Measurements from ENCODE around the gene DCHS1. TPM values are rescaled to one million over a fixed set of nuclear protein-coding genes. Genes with fewer than 3 reads are reported as not detected.

DCHS1 gene
- total RNA-seq, 4 donors from 2014 or later = 22.2 to 59.8 (median 37.8) TPM

DNA sequence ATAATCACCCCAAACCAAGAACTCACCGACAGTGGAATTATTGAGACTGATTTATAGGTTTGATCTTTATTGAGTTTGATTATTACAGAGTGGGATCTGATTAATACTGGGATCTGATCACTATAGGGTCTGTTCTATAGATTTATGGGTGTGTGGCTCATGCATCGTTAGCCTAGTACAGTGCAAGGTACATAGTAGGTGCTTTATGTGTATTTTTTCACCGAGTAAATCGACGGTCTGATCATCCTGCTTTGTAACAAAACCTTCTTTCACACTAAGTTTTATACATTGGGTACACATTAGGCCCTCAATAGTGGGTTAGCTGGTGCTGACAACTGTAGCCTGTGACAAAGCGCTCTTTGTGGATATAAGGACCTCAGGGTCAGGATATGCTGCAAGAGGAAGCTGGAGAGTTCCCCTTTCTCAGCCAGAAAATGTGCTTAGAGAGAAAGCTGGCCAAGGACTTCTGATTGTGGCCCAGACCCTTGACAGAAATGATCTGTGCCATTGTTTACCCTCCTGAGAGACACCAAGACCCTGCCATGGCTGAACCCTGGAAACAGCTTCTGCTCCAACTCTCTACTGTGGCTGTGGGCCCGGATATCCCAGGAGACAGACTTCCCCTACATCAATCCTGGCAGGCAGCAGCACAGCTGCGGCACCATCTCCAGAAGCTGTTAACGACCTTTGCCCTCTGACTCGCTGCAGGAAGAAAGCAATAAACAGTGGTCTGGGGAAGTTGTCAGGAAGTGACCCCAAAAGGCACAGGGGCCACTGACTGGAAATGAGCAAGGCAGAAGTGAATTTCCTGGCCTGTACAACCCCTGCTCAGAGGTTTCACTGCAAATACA is 20.3 kb downstream of the DCHS1 start:
- H3K4me1 ChIP-seq = peaks cover 7 to 72% (median 41%) of the 10 kb centered on the region in 3 donors
- H3K27ac ChIP-seq = peak overlapping the region; percentile 23 to 78 (median 71)
- peak; percentile 59 for ATAC-seq
- TF ChIP-seq, protein P1, sequence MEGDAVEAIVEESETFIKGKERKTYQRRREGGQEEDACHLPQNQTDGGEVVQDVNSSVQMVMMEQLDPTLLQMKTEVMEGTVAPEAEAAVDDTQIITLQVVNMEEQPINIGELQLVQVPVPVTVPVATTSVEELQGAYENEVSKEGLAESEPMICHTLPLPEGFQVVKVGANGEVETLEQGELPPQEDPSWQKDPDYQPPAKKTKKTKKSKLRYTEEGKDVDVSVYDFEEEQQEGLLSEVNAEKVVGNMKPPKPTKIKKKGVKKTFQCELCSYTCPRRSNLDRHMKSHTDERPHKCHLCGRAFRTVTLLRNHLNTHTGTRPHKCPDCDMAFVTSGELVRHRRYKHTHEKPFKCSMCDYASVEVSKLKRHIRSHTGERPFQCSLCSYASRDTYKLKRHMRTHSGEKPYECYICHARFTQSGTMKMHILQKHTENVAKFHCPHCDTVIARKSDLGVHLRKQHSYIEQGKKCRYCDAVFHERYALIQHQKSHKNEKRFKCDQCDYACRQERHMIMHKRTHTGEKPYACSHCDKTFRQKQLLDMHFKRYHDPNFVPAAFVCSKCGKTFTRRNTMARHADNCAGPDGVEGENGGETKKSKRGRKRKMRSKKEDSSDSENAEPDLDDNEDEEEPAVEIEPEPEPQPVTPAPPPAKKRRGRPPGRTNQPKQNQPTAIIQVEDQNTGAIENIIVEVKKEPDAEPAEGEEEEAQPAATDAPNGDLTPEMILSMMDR (IDR thresholded peaks at IDR 0.05) = no peak
- no peak for TF ChIP-seq POLR2A (IDR thresholded peaks at IDR 0.05)
- no peak for TF ChIP-seq EP300 (IDR thresholded peaks at IDR 0.05)
- TF ChIP-seq POLR2AphosphoS5 (IDR thresholded peaks at IDR 0.05) = peak; percentile 68
- H3K4me3 ChIP-seq = no peak overlapping the region
- H3K27me3 ChIP-seq = no peaks in the 10 kb centered on the region
- peaks cover 0 to 46% of the 10 kb centered on the region in 2 donors for H3K36me3 ChIP-seq
- 46 to 52% methylated on average over 5 to 6 of the region's 10 CpGs for WGBS, 2 donors (ENCODE audit: low coverage in 1 of 2)
- H3K9me3 ChIP-seq = no peaks in the 10 kb centered on the region

DNA sequence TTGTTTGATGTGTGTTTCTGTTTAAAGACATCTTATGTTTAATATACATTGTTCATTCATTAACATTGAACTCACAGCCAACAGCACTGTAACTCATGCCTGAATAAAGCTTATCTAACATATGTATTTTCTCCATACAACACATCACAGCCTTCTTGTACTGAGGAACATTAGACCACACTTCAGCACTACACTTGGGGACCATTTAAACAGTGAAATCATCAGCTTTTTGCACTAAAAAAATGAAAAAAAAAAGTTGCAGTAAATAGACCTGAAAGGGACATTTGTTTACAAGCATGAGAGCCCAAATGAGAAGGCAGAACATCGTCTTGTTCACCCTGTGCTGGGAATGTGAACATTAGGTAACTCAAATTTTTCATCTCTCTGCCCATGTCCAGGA is 21.1 kb downstream of the DCHS1 start:
- no peaks in the 10 kb centered on the region for H3K9me3 ChIP-seq
- no peak for TF ChIP-seq EP300 (IDR thresholded peaks at IDR 0.05)
- TF ChIP-seq POLR2A (IDR thresholded peaks at IDR 0.05) = no peak
- TF ChIP-seq POLR2AphosphoS5 (IDR thresholded peaks at IDR 0.05) = no peak
- TF ChIP-seq, protein P1 (IDR thresholded peaks at IDR 0.05) = no peak
- WGBS, 2 donors (ENCODE audit: low coverage in 1 of 2) = 78 to 83% methylated on average over 1 of the region's 1 CpG
- H3K4me3 ChIP-seq = no peak overlapping the region
- peak overlapping the region in 3 of 4 donors; percentile 68 to 78 (median 74) for H3K27ac ChIP-seq
- H3K36me3 ChIP-seq = peaks cover 0 to 46% of the 10 kb centered on the region in 2 donors
- ATAC-seq = no peak
- no peaks in the 10 kb centered on the region for H3K27me3 ChIP-seq
- H3K4me1 ChIP-seq = peaks cover 7 to 66% (median 41%) of the 10 kb centered on the region in 3 donors

DNA sequence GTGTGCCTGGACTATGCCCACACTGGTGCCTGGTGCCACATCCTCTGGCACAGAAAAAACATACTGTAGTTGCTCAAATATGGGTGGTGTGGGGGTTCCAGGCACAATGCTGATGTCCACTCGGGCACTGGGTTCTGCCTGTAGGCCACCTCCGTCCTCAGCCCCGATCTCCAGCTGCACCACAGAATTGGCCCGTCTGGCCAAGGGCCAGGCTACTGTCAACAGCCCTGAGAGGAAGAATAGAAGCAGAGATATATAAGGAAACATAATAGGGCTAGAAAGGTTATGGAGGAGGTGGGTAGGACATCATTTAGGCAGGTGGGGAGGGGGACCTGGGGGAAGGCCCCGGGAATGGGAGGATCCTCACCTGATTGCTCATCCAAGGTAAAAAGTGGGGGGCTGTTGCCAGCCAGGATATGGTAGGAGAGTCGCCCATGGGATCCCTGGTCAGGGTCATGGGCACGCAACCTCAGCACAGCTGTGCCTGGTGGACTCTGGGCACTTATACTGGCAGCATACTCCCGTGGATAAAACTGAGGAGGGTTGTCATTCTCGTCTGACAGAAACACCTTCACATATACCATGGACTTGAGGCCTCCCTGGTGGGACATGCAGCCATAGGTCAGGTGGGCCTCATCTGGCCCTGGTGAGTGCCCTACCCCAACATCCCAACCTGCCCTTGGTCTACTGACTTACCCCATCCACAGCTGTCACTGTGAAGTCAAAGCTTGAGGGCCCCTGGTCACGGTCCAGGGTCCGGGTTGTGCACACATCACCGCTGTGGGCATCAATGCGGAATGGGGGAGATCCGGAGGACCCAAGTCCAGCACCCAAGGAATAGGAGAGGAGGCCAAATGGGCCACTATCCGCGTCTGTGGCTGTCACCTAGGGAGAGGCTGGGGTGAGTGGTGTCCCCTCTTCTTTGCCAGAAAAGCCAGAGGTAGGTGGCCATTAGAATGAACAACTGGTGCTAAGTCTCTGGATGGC is 21.9 kb downstream of the DCHS1 start:
- H3K4me1 ChIP-seq = peaks cover 6 to 58% (median 35%) of the 10 kb centered on the region in 3 donors
- peaks cover 0 to 53% of the 10 kb centered on the region in 2 donors for H3K36me3 ChIP-seq
- H3K4me3 ChIP-seq = no peak overlapping the region
- no peak for TF ChIP-seq EP300 (IDR thresholded peaks at IDR 0.05)
- no peak for TF ChIP-seq POLR2A (IDR thresholded peaks at IDR 0.05)
- no peak for TF ChIP-seq POLR2AphosphoS5 (IDR thresholded peaks at IDR 0.05)
- TF ChIP-seq, protein P1 (IDR thresholded peaks at IDR 0.05) = no peak
- H3K27me3 ChIP-seq = no peaks in the 10 kb centered on the region
- WGBS, 2 donors (ENCODE audit: low coverage in 1 of 2) = 64 to 80% methylated on average over 2 to 8 of the region's 16 CpGs
- H3K27ac ChIP-seq = peak overlapping the region in 1 of 4 donors; percentile 68
- no peak for ATAC-seq
- no peaks in the 10 kb centered on the region for H3K9me3 ChIP-seq

DNA sequence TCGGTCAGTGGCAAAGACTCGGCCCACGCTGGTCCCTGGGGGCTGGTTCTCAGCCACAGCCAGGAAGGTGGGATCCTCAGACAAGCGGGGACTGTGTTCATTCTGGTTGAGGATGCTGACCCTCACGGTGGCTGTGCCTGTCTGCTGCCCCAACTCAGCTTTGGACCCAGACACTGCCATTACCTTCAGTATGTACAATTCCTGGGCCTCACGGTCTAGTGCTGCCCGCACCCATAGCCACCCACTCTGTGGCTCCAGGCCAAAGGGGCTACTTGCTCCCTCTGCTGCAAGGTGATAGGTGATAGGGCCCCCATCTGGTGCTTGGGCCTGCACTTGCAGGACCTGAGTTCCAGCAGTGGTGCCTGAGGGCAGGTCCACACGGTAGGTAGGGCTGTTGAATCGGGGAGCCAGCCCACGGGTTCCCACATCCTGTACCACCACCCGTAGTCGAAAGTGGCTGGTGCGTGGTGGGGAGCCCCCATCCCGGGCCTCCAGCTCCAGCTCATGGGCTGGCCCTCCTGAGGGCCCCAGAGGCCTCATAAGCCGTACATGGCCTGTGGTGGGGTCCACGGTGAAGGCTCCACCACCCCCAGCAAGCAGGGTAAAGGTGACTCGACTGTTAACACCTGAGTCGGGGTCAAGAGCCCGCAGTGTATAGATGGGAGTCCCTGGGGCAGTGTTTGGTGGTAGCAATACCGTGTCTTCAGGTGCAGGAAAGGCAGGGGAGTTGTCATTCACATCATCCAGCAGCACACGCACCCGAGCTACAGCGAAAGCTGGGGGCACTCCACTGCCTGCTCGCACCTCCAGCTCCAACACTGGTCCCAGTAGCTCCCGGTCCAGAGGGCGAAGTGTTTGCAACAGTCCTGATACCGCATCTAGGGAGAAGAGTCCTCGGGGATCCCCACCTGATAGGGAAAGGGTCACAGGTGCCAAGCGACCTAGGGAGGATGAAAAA is 23.2 kb downstream of the DCHS1 start:
- Histone ChIP-seq H3K27me3 (no peaks in the 10 kb centered on the region), H3K9me3 (no peaks in the 10 kb centered on the region), H3K4me3 (no peak overlapping the region), H3K27ac (no peak overlapping the region), H3K36me3 (peaks cover 0 to 67% of the 10 kb centered on the region in 2 donors), H3K4me1 (peaks cover 0 to 45% (median 25%) of the 10 kb centered on the region in 3 donors)
- 90 to 100% methylated on average over 2 to 3 of the region's 29 CpGs for WGBS, 2 donors (ENCODE audit: low coverage in 1 of 2)
- TF ChIP-seq EP300 (IDR thresholded peaks at IDR 0.05) (no peak), POLR2A (IDR thresholded peaks at IDR 0.05) (no peak), POLR2AphosphoS5 (IDR thresholded peaks at IDR 0.05) (no peak)
- TF ChIP-seq, protein P1 (IDR thresholded peaks at IDR 0.05) = no peak
- no peak for ATAC-seq
